GM23338 (cell line): Measurements from ENCODE around the gene CATSPERZ. TPM values are rescaled to one million over a fixed set of nuclear protein-coding genes. Genes with fewer than 3 reads are reported as not detected.

ENCODE experiments used
- ATAC-seq: fragments of 200-7000 bp; cut with Tn5 transposase; 3 replicates; pipeline ENCODE4 v1.9.1; 2020
- DNase-seq: peaks from one replicate; pipeline ENCODE4 v3.0.0-alpha.2; 2015; ENCODE audit warnings: low spot score
- H2AFZ ChIP-seq: fragments of 200-600 bp; sonication (generic); 2 replicates; pipeline ENCODE4 v1.8.0; 2016; ENCODE audit warnings: antibody characterized with exemption, mild to moderate bottlenecking, moderate library complexity
- H3F3A ChIP-seq: fragments of 200-600 bp; sonication (generic); replicated peaks from 2 replicates; pipeline ENCODE4 v1.8.0; 2017; ENCODE audit warnings: antibody characterized with exemption, mixed run types, low read depth
- H3K27ac ChIP-seq: fragments of 200-600 bp; sonication (generic); 2 replicates; pipeline ENCODE4 v1.6.1; 2016; ENCODE audit warnings: low read depth
- H3K27me3 ChIP-seq: fragments of 200-600 bp; sonication (generic); 2 replicates; pipeline ENCODE4 v1.8.0; 2016; ENCODE audit warnings: mild to moderate bottlenecking, mixed run types, moderate library complexity; ENCODE audit not compliant: insufficient read depth
- H3K36me3 ChIP-seq: fragments of 200-600 bp; sonication (generic); 2 replicates; pipeline ENCODE4 v1.8.0; 2016; ENCODE audit warnings: mild to moderate bottlenecking; ENCODE audit not compliant: insufficient read depth
- H3K4me1 ChIP-seq: fragments of 200-600 bp; sonication (generic); 2 replicates; pipeline ENCODE4 v1.8.0; 2016; ENCODE audit warnings: mild to moderate bottlenecking, moderate library complexity; ENCODE audit not compliant: insufficient read depth
- H3K4me2 ChIP-seq: fragments of 200-600 bp; sonication (generic); 2 replicates; pipeline ENCODE4 v1.7.1; 2017; ENCODE audit warnings: mixed run types
- H3K4me3 ChIP-seq: fragments of 200-600 bp; sonication (generic); 2 replicates; pipeline ENCODE4 v1.6.1; 2016; ENCODE audit warnings: mixed run types
- H3K79me2 ChIP-seq: fragments of 200-600 bp; sonication (generic); replicated peaks from 2 replicates; pipeline ENCODE4 v1.8.0; 2017; ENCODE audit warnings: mild to moderate bottlenecking; ENCODE audit not compliant: insufficient read depth
- H3K9me2 ChIP-seq: fragments of 200-600 bp; sonication (generic); 2 replicates; pipeline ENCODE4 v1.8.0; 2017; ENCODE audit not compliant: insufficient read depth
- H4K20me1 ChIP-seq: fragments of 200-600 bp; sonication (generic); replicated peaks from 2 replicates; pipeline ENCODE4 v1.8.0; 2017; ENCODE audit warnings: mild to moderate bottlenecking; ENCODE audit not compliant: insufficient read depth
- H3K27ac Mint-ChIP-seq: 2 replicates; pipeline ENCODE4 v1.8.0; 2020; ENCODE audit warnings: inconsistent platforms, mild to moderate bottlenecking, moderate library complexity, mixed read lengths
- H3K27me3 Mint-ChIP-seq: 3 replicates; pipeline ENCODE4 v1.8.0; 2022; ENCODE audit warnings: low read depth, mild to moderate bottlenecking, moderate library complexity, mixed read lengths, inconsistent platforms; ENCODE audit not compliant: insufficient read depth, poor library complexity
- H3K36me3 Mint-ChIP-seq: 3 replicates; pipeline ENCODE4 v1.8.0; 2021; ENCODE audit warnings: low read depth, mild to moderate bottlenecking, inconsistent platforms, moderate library complexity, mixed read lengths
- H3K4me1 Mint-ChIP-seq: 3 replicates; pipeline ENCODE4 v1.8.0; 2020; ENCODE audit warnings: mild to moderate bottlenecking, inconsistent platforms, mixed read lengths
- H3K4me3 Mint-ChIP-seq: 3 replicates; pipeline ENCODE4 v1.8.0; 2021; ENCODE audit warnings: moderate library complexity, mild to moderate bottlenecking, inconsistent platforms, mixed read lengths
- H3K9me3 Mint-ChIP-seq: 3 replicates; pipeline ENCODE4 v1.8.0; 2020; ENCODE audit warnings: moderate library complexity, mild to moderate bottlenecking, inconsistent platforms, mixed read lengths
- CREB1 ChIP-seq: fragments of 250-450 bp; sonication (Bioruptor Pico); IDR thresholded peaks from 2 replicates; pipeline ENCODE4 v1.5.0; 2020; ENCODE audit warnings: low read depth, mild to moderate bottlenecking, moderate library complexity
- CTCF ChIP-seq, 2 experiments: fragments of 200-600 bp in 1 of 2; sonication (generic) in 1 of 2; conservative IDR thresholded peaks; 2 replicates each; pipeline versions ENCODE4 v1.5.1 to v1.6.1; 2016 to 2017; ENCODE audit warnings: antibody characterized with exemption in 2 of 2, low read depth in 2 of 2, mild to moderate bottlenecking in 2 of 2, moderate library complexity in 1 of 2
- EZH2 ChIP-seq: fragments of 200-600 bp; sonication (generic); IDR thresholded peaks from one replicate; pipeline ENCODE4 v1.8.0; 2017; ENCODE audit warnings: antibody characterized with exemption, mild to moderate bottlenecking, low read depth; ENCODE audit not compliant: unreplicated experiment
- EZH2phosphoT487 ChIP-seq: fragments of 200-600 bp; sonication (generic); IDR thresholded peaks from one replicate; pipeline ENCODE4 v1.8.1; 2018; ENCODE audit warnings: antibody characterized with exemption; ENCODE audit not compliant: unreplicated experiment
- JUNB ChIP-seq: IDR thresholded peaks from one replicate; pipeline ENCODE4 v1.6.1; 2016; ENCODE audit warnings: antibody characterized with exemption; ENCODE audit not compliant: unreplicated experiment
- NANOG ChIP-seq: IDR thresholded peaks from 2 replicates; pipeline ENCODE4 v1.6.1; 2016; ENCODE audit warnings: antibody characterized with exemption, borderline replicate concordance
- POLR2AphosphoS5 ChIP-seq: IDR thresholded peaks from 2 replicates; pipeline ENCODE4 v1.6.1; 2016; ENCODE audit warnings: antibody characterized with exemption, low read depth
- REST ChIP-seq: IDR thresholded peaks from one replicate; pipeline ENCODE4 v1.6.1; 2018; ENCODE audit warnings: antibody characterized with exemption; ENCODE audit not compliant: unreplicated experiment
- ZNF114 ChIP-seq: fragments of 250-450 bp; sonication (Bioruptor Pico); IDR thresholded peaks from 2 replicates; pipeline ENCODE4 v1.5.0; 2020; ENCODE audit warnings: mild to moderate bottlenecking, moderate library complexity
- ZNF331 ChIP-seq: fragments of 250-450 bp; sonication (Bioruptor Pico); IDR thresholded peaks from 2 replicates; pipeline ENCODE4 v1.5.0; 2020; ENCODE audit warnings: low read depth, mild to moderate bottlenecking, moderate library complexity
- polyA plus RNA-seq: library from polyadenylated mRNA; unstranded; fragments of >200 nt; fragmentation: Nextera tagmentation; extraction: Ambion mirVana; gene quantifications from 2 replicates; pipeline ENCODE4 v1.2.1, GENCODE V29; 2016
- total RNA-seq: library from RNA; depleted of rRNA; stranded (reverse); fragments of >200 nt; shearing (Covaris generic); gene quantifications from 2 replicates; pipeline ENCODE4 v1.2.3, GENCODE V29; 2014

CATSPERZ gene
- total and polyA plus RNA-seq, 2 experiments from 2014 or later = 0.99 TPM; not detected in 1

- peak overlapping the region; percentile 50 for H3K4me3 Mint-ChIP-seq
These were observed 2.3 kb upstream of the CATSPERZ start for GRCh38 chr11:64297699-64298358.

GRCh38 chr11:64298966-64299846 lies 952 bp upstream of the CATSPERZ start:
- H3K27me3 Mint-ChIP-seq = peaks cover 83% of the 10 kb centered on the region
- Histone ChIP-seq H3K4me3 (peak overlapping the region; percentile 56), H3K4me1 (peaks cover 12% of the 10 kb centered on the region; the same call in 1 of the 2 replicates), H3K27ac (no peak overlapping the region), H3F3A (peaks cover 20% of the 10 kb centered on the region), H2AFZ (no peak overlapping the region; the same call in 1 of the 2 replicates), H4K20me1 (peaks cover 16% of the 10 kb centered on the region; the same call in 1 of the 2 replicates), H3K79me2 (no peaks in the 10 kb centered on the region), H3K27me3 (peaks cover 92% of the 10 kb centered on the region), H3K4me2 (peak overlapping the region; percentile 81), H3K36me3 (no peaks in the 10 kb centered on the region), H3K9me2 (no peaks in the 10 kb centered on the region)
- H3K4me3 Mint-ChIP-seq = peak overlapping the region; percentile 64
- H3K9me3 Mint-ChIP-seq = no peaks in the 10 kb centered on the region; the same call in 2 of the 3 replicates
- ATAC-seq = peak; percentile 2; the same call in 2 of the 3 replicates
- H3K4me1 Mint-ChIP-seq = peaks cover 16% of the 10 kb centered on the region
- peak; percentile 40 for DNase-seq
- no peak overlapping the region for H3K27ac Mint-ChIP-seq
- H3K36me3 Mint-ChIP-seq = no peaks in the 10 kb centered on the region
- TF ChIP-seq REST (no peak), EZH2 (peak; percentile 67), EZH2phosphoT487 (peak; percentile 89), ZNF114 (no peak), NANOG (no peak), JUNB (no peak), ZNF331 (CRISPR knock-in tag) (no peak), POLR2AphosphoS5 (no peak), CREB1 (no peak)

More at GRCh38 chr11:64297699-64298358, 2.3 kb upstream of the CATSPERZ start:
- Histone ChIP-seq H3K4me3 (peak overlapping the region; percentile 50; the same call in 1 of the 2 replicates), H3K4me1 (peaks cover 7% of the 10 kb centered on the region; the same call in 1 of the 2 replicates), H3K4me2 (peak overlapping the region; percentile 74), H3K79me2 (no peaks in the 10 kb centered on the region), H3K27me3 (peaks cover 99% of the 10 kb centered on the region), H4K20me1 (peaks cover 19% of the 10 kb centered on the region), H3K27ac (no peak overlapping the region), H3F3A (peaks cover 20% of the 10 kb centered on the region), H3K9me2 (no peaks in the 10 kb centered on the region), H2AFZ (no peak overlapping the region), H3K36me3 (no peaks in the 10 kb centered on the region)
- Mint-ChIP-seq H3K27ac (no peak overlapping the region), H3K9me3 (no peaks in the 10 kb centered on the region; the same call in 1 of the 3 replicates), H3K27me3 (peaks cover 94% of the 10 kb centered on the region), H3K4me1 (peaks cover 13% of the 10 kb centered on the region), H3K36me3 (no peaks in the 10 kb centered on the region; the same call in 2 of the 3 replicates)
- DNase-seq (peak; percentile 39), ATAC-seq (no peak)
- TF ChIP-seq CTCF (conservative IDR thresholded peaks at IDR 0.05; ENCODE audit: low read depth in 2 of 2) (no peak), JUNB (no peak), EZH2 (peak; percentile 68), POLR2AphosphoS5 (no peak)
